Testis (tissue), 2 donors: ENCODE measurements around the gene SRRD.

ENCODE experiments used
- CTCF ChIP-seq, 3 experiments: fragments of 450-650 bp in 2 of 3; fragments of 200-600 bp in 1 of 3; sonication (generic) in 1 of 3; IDR thresholded peaks; one replicate each; pipeline ENCODE4 v1.5.1; 2016 to 2019; ENCODE audit warnings: antibody characterized with exemption in 3 of 3, mild to moderate bottlenecking in 2 of 3, moderate library complexity in 1 of 3
- POLR2A ChIP-seq: fragments of 450-650 bp; IDR thresholded peaks from one replicate; pipeline ENCODE4 v1.6.1; 2017; ENCODE audit warnings: antibody characterized with exemption, mild to moderate bottlenecking, moderate library complexity

DNA sequence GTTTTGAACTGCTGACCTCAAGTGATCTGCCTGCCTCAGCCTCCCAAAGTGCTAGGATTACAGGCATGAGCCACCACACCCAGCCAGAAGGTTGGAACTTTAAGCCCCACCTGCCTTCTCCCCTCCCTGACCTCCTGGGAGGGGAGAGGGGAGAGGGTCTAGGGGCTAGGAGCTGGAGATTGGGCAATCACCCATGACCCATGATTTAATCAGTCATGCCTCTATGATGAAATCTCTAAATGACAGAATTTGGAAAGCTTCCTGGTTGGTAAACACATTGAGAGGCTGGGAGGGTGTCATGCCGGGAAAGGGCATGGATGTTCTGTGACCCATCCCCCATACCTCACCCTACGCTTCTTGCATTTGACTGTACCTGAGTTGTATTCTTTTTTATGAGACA, 45.7 kb downstream of the SRRD start:
- TF ChIP-seq CTCF (IDR thresholded peaks at IDR 0.05): no peak
- no peak for TF ChIP-seq POLR2A
